NCI-H69 (cell line): ENCODE results near the gene TTYH3.
A peak's percentile ranks its signal among the peaks of the same experiment; 100 is the strongest.

Experiments
- DNase-seq: peaks from one replicate; lab custom pipeline; 2025; lab: John Stamatoyannopoulos, UW

Gene TTYH3

GRCh38 chr7:2708547-2709310 lies 76.9 kb downstream of the TTYH3 start:
- no peak for DNase-seq

- peak; percentile 60 for DNase-seq
Measured at GRCh38 chr7:2709553-2710285, 77.9 kb downstream of the TTYH3 start.

GRCh38 chr7:2710286-2710655 lies 78.5 kb downstream of the TTYH3 start:
- no peak for DNase-seq

GRCh38 chr7:2710901-2711551 lies 79.2 kb downstream of the TTYH3 start:
- no peak for DNase-seq

- DNase-seq = no peak
Measured at GRCh38 chr7:2711895-2712675, 80.3 kb downstream of the TTYH3 start.

GRCh38 chr7:2713370-2713769 lies 81.6 kb downstream of the TTYH3 start:
- peak; percentile 15 for DNase-seq

GRCh38 chr7:2713978-2714377 lies 82.2 kb downstream of the TTYH3 start:
- DNase-seq = no peak
